ENCODE results near the gene LRMDA.

Gene LRMDA

GRCh38 chr10:75857896-75858295, 426.5 kb downstream of the LRMDA start:
- Histone ChIP-seq H3K27me3 (ENCODE audit: insufficient read depth, low read length, poor library complexity, severe bottlenecking) (no peaks in the 10 kb centered on the region), H3K9me2 (replicated peaks; ENCODE audit: low read depth, low read length) (no peaks in the 10 kb centered on the region), H3K79me2 (ENCODE audit: insufficient read depth, low read length) (no peaks in the 10 kb centered on the region), H3K4me3 (ENCODE audit: low read length, poor library complexity, severe bottlenecking) (no peak overlapping the region), H3K9ac (ENCODE audit: low read depth, low read length, poor library complexity, severe bottlenecking) (no peak overlapping the region), H4K20me1 (ENCODE audit: insufficient read depth, low read length, poor library complexity, severe bottlenecking) (no peaks in the 10 kb centered on the region), H3F3A (ENCODE audit: low read depth) (no peaks in the 10 kb centered on the region), H3K36me3 (ENCODE audit: insufficient read depth, low read length) (no peaks in the 10 kb centered on the region), H3K9me3 (ENCODE audit: insufficient read depth, low read depth, low read length) (no peaks in the 10 kb centered on the region), H3K4me2 (ENCODE audit: low read depth, low read length, poor library complexity, severe bottlenecking) (no peak overlapping the region), H2AFZ (ENCODE audit: low read length) (no peak overlapping the region), H3K4me1 (ENCODE audit: insufficient read depth, low read length, poor library complexity, severe bottlenecking) (no peaks in the 10 kb centered on the region)
- TF ChIP-seq, protein P1, sequence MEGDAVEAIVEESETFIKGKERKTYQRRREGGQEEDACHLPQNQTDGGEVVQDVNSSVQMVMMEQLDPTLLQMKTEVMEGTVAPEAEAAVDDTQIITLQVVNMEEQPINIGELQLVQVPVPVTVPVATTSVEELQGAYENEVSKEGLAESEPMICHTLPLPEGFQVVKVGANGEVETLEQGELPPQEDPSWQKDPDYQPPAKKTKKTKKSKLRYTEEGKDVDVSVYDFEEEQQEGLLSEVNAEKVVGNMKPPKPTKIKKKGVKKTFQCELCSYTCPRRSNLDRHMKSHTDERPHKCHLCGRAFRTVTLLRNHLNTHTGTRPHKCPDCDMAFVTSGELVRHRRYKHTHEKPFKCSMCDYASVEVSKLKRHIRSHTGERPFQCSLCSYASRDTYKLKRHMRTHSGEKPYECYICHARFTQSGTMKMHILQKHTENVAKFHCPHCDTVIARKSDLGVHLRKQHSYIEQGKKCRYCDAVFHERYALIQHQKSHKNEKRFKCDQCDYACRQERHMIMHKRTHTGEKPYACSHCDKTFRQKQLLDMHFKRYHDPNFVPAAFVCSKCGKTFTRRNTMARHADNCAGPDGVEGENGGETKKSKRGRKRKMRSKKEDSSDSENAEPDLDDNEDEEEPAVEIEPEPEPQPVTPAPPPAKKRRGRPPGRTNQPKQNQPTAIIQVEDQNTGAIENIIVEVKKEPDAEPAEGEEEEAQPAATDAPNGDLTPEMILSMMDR (conservative IDR thresholded peaks at IDR 0.05; ENCODE audit: low read length) = no peak
- no peak for TF ChIP-seq EZH2phosphoT487 (IDR thresholded peaks at IDR 0.05; ENCODE audit: borderline replicate concordance)

DNA sequence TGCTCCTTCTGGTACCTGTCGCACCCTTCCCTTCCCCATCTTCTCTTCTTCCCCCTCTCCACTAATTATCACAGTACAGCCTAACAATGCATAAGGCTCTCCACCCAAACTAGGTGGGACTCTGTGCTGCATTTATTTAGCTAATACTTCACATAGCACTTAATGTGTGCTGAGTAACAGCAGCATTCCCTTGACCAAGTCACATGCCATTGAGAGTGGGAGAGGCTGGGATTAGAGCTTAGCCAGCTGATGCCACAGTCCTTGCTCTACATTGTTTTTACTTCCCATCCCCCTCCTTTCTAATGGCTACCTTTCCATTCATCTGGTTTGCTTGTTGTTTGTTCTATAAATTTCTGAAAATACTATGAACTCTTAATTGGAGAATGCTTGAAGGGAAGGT, 426.9 kb downstream of the LRMDA start:
- H4K20me1 ChIP-seq (ENCODE audit: insufficient read depth, low read length, poor library complexity, severe bottlenecking) = no peaks in the 10 kb centered on the region
- no peaks in the 10 kb centered on the region for H3K4me1 ChIP-seq (ENCODE audit: insufficient read depth, low read length, poor library complexity, severe bottlenecking)
- TF ChIP-seq, protein P1 (conservative IDR thresholded peaks at IDR 0.05; ENCODE audit: low read length) = no peak
- TF ChIP-seq EZH2phosphoT487 (IDR thresholded peaks at IDR 0.05; ENCODE audit: borderline replicate concordance) = no peak
- no peaks in the 10 kb centered on the region for H3K36me3 ChIP-seq (ENCODE audit: insufficient read depth, low read length)
- no peaks in the 10 kb centered on the region for H3K27me3 ChIP-seq (ENCODE audit: insufficient read depth, low read length, poor library complexity, severe bottlenecking)
- no peaks in the 10 kb centered on the region for H3K9me2 ChIP-seq (replicated peaks; ENCODE audit: low read depth, low read length)
- H3K9me3 ChIP-seq (ENCODE audit: insufficient read depth, low read depth, low read length) = no peaks in the 10 kb centered on the region
- no peaks in the 10 kb centered on the region for H3F3A ChIP-seq (ENCODE audit: low read depth)
- no peak overlapping the region for H3K4me2 ChIP-seq (ENCODE audit: low read depth, low read length, poor library complexity, severe bottlenecking)
- H3K79me2 ChIP-seq (ENCODE audit: insufficient read depth, low read length) = no peaks in the 10 kb centered on the region
- no peak overlapping the region for H3K4me3 ChIP-seq (ENCODE audit: low read length, poor library complexity, severe bottlenecking)
- H2AFZ ChIP-seq (ENCODE audit: low read length) = no peak overlapping the region
- H3K9ac ChIP-seq (ENCODE audit: low read depth, low read length, poor library complexity, severe bottlenecking) = no peak overlapping the region

GRCh38 chr10:75859141-75859540, 427.7 kb downstream of the LRMDA start:
- no peaks in the 10 kb centered on the region for H3K27me3 ChIP-seq (ENCODE audit: insufficient read depth, low read length, poor library complexity, severe bottlenecking)
- H3K79me2 ChIP-seq (ENCODE audit: insufficient read depth, low read length) = no peaks in the 10 kb centered on the region
- TF ChIP-seq EZH2phosphoT487 (IDR thresholded peaks at IDR 0.05; ENCODE audit: borderline replicate concordance) = no peak
- TF ChIP-seq, protein P1 (conservative IDR thresholded peaks at IDR 0.05; ENCODE audit: low read length) = no peak
- H3K4me1 ChIP-seq (ENCODE audit: insufficient read depth, low read length, poor library complexity, severe bottlenecking) = no peaks in the 10 kb centered on the region
- no peak overlapping the region for H3K4me3 ChIP-seq (ENCODE audit: low read length, poor library complexity, severe bottlenecking)
- H3F3A ChIP-seq (ENCODE audit: low read depth) = no peaks in the 10 kb centered on the region
- no peak overlapping the region for H3K4me2 ChIP-seq (ENCODE audit: low read depth, low read length, poor library complexity, severe bottlenecking)
- no peaks in the 10 kb centered on the region for H3K36me3 ChIP-seq (ENCODE audit: insufficient read depth, low read length)
- no peak overlapping the region for H3K9ac ChIP-seq (ENCODE audit: low read depth, low read length, poor library complexity, severe bottlenecking)
- H4K20me1 ChIP-seq (ENCODE audit: insufficient read depth, low read length, poor library complexity, severe bottlenecking) = no peaks in the 10 kb centered on the region
- no peak overlapping the region for H2AFZ ChIP-seq (ENCODE audit: low read length)
- H3K9me3 ChIP-seq (ENCODE audit: insufficient read depth, low read depth, low read length) = no peaks in the 10 kb centered on the region
- H3K9me2 ChIP-seq (replicated peaks; ENCODE audit: low read depth, low read length) = no peaks in the 10 kb centered on the region

All from Loucy (cell line).